PC-9 (cell line): Measurements from ENCODE around the gene PTGER1.

Experiments used
- CTCF ChIP-seq: fragments of 200-600 bp; sonication (generic); conservative IDR thresholded peaks from 2 replicates; pipeline ENCODE4 v1.6.1; 2017; ENCODE audit warnings: mixed run types, antibody characterized with exemption, mild to moderate bottlenecking, moderate library complexity
- EZH2 ChIP-seq: fragments of 200-600 bp; sonication (generic); IDR thresholded peaks from 2 replicates; pipeline ENCODE4 v1.8.0; 2017; ENCODE audit warnings: antibody characterized with exemption, low read depth

GRCh38 chr19:14425696-14426138 lies 49.4 kb downstream of the PTGER1 start:
- TF ChIP-seq CTCF (no peak), EZH2 (no peak)
